Tibial nerve (tissue), 4 donors: ENCODE measurements around the gene GLG1. TPM values are rescaled to one million over a fixed set of nuclear protein-coding genes. Genes with fewer than 3 reads are reported as not detected.
A peak's percentile ranks its signal among the peaks of the same experiment; 100 is the strongest.

Source experiments
- DNase-seq, 2 donors: peaks; one replicate each; pipeline ENCODE4 v3.0.0-alpha.2; 2019; ENCODE audit warnings: low spot score in 2 of 2
- H3K27ac ChIP-seq, 4 donors: fragments of 200-600 bp; sonication (generic) in 3 of 4; one replicate each; pipeline ENCODE4 v1.5.1; 2017 to 2019; ENCODE audit warnings: mild to moderate bottlenecking in 1 of 4
- H3K27me3 ChIP-seq, 2 donors: fragments of 200-600 bp; sonication (generic) in 1 of 2; one replicate each; pipeline versions ENCODE4 v1.5.1 to v1.6.0; 2017 to 2019
- H3K36me3 ChIP-seq, 3 donors: fragments of 200-600 bp; sonication (generic); one replicate each; pipeline ENCODE4 v1.5.1; 2018 to 2019
- H3K4me1 ChIP-seq, 4 donors: fragments of 200-600 bp; sonication (generic) in 3 of 4; one replicate each; pipeline ENCODE4 v1.5.1; 2017 to 2019
- H3K4me3 ChIP-seq, 4 donors: fragments of 200-600 bp; sonication (generic) in 3 of 4; one replicate each; pipeline ENCODE4 v1.5.1; 2017 to 2019; ENCODE audit warnings: mild to moderate bottlenecking in 1 of 4, moderate library complexity in 1 of 4
- H3K9me3 ChIP-seq, 4 donors: fragments of 200-600 bp; sonication (generic) in 3 of 4; one replicate each; pipeline ENCODE4 v1.5.1; 2017 to 2019
- EP300 ChIP-seq, 2 donors: sonication (generic); formaldehyde crosslinking; IDR thresholded peaks; one replicate each; pipeline ENCODE4 v1.6.1; 2017; ENCODE audit warnings: antibody characterized with exemption in 2 of 2, mild to moderate bottlenecking in 1 of 2
- POLR2A ChIP-seq, 2 donors: fragments of 450-650 bp; IDR thresholded peaks; one replicate each; pipeline ENCODE4 v1.6.1; 2017; ENCODE audit warnings: antibody characterized with exemption in 2 of 2, mild to moderate bottlenecking in 2 of 2, moderate library complexity in 2 of 2
- WGBS, 2 donors: methylation state at CpG; one replicate each; pipeline ENCODE4 v1.1.5; 2018; 5-methylcytosine and 5-hydroxymethylcytosine counted together
- total RNA-seq, 4 donors: library from RNA; depleted of rRNA; stranded (reverse); fragments of >200 nt; gene quantifications; one replicate each; pipeline ENCODE4 v1.1.0, GENCODE V29; 2016
- TF ChIP-seq, protein P1 (sequence below), 5 experiments: fragments of 200-600 bp in 3 of 5; fragments of 450-650 bp in 2 of 5; sonication (generic) in 3 of 5; IDR thresholded peaks; one replicate each; pipeline ENCODE4 v1.5.1; 2016 to 2019; ENCODE audit warnings: antibody characterized with exemption in 5 of 5, mild to moderate bottlenecking in 3 of 5, moderate library complexity in 2 of 5

Gene GLG1
- total RNA-seq, 4 donors from 2014 or later: 161 to 176 (median 170) TPM

DNA sequence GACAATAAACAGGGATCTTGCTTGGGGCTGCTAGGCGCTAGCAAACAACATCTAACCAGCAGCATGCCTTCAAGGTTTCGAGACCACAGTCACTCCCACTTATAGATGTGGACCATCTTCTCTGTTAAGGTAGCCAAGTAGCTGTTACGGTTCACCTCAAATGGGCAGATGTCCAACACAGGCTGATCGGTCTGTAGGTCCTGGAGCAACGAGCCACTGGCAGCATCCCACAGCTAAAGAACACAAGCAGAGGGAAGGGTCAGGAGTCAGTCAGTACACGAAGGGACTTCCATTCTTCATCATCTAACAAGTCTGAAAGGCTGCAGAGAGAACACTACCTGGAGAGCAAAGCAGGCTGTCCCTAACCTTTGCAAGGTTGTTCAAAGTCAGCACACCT is 16.9 kb upstream of the GLG1 start:
- no peak for DNase-seq

DNA sequence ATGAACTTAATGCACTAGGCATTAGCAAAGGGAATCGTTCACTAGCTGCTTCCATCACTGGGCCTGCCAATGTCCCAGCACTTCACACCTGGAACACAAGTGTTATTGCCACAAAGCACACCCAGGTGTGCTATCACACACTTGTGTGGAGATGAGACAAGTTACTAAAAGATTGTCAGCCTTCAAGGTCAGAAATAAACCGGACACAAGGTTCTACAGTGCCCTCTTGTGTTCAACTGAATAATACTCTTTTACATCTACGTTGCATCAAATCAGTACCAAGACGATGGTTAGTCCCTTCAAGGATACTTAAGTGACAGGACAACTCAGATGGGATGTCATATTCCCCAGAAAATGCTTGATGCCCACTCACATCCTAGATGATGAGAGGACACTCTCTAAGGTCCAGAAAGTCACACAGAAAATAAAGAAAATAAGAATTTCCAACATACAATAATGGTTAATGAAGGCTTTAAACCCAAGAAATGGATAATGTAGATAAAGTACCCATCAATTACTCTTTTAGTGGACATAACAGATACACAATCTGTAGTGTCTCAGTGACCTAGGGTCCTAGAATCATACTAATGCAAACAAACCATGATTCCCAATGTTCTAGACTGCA is 16.4 kb upstream of the GLG1 start:
- peaks cover 0 to 11% (median 0%) of the 10 kb centered on the region in 4 donors for H3K4me1 ChIP-seq
- DNase-seq: peak in 1 of 2 donors; percentile 6
- peaks cover 0 to 79% (median 17%) of the 10 kb centered on the region in 3 donors for H3K36me3 ChIP-seq
- H3K9me3 ChIP-seq: no peaks in the 10 kb centered on the region
- no peak overlapping the region for H3K4me3 ChIP-seq
- TF ChIP-seq EP300 (IDR thresholded peaks at IDR 0.05) (no peak), POLR2A (IDR thresholded peaks at IDR 0.05) (no peak)
- TF ChIP-seq, protein P1, sequence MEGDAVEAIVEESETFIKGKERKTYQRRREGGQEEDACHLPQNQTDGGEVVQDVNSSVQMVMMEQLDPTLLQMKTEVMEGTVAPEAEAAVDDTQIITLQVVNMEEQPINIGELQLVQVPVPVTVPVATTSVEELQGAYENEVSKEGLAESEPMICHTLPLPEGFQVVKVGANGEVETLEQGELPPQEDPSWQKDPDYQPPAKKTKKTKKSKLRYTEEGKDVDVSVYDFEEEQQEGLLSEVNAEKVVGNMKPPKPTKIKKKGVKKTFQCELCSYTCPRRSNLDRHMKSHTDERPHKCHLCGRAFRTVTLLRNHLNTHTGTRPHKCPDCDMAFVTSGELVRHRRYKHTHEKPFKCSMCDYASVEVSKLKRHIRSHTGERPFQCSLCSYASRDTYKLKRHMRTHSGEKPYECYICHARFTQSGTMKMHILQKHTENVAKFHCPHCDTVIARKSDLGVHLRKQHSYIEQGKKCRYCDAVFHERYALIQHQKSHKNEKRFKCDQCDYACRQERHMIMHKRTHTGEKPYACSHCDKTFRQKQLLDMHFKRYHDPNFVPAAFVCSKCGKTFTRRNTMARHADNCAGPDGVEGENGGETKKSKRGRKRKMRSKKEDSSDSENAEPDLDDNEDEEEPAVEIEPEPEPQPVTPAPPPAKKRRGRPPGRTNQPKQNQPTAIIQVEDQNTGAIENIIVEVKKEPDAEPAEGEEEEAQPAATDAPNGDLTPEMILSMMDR (IDR thresholded peaks at IDR 0.05): peak; percentile 51 to 61 (median 56)
- no peak overlapping the region for H3K27ac ChIP-seq
- WGBS, 2 donors: 23 to 25% methylated on average over 4 of the region's 4 CpGs
- no peaks in the 10 kb centered on the region for H3K27me3 ChIP-seq

More for the DNA sequence above, 16.9 kb upstream of the GLG1 start:
- H3K4me1 ChIP-seq: peaks cover 0 to 11% (median 0%) of the 10 kb centered on the region in 4 donors
- H3K9me3 ChIP-seq: no peaks in the 10 kb centered on the region
- WGBS, 2 donors: 81 to 84% methylated on average over 6 of the region's 6 CpGs
- TF ChIP-seq, protein P1 (IDR thresholded peaks at IDR 0.05): no peak
- TF ChIP-seq POLR2A (IDR thresholded peaks at IDR 0.05) (no peak), EP300 (IDR thresholded peaks at IDR 0.05) (no peak)
- no peak overlapping the region for H3K27ac ChIP-seq
- H3K36me3 ChIP-seq: peaks cover 0 to 84% (median 22%) of the 10 kb centered on the region in 3 donors
- no peaks in the 10 kb centered on the region for H3K27me3 ChIP-seq
- no peak overlapping the region for H3K4me3 ChIP-seq

DNA sequence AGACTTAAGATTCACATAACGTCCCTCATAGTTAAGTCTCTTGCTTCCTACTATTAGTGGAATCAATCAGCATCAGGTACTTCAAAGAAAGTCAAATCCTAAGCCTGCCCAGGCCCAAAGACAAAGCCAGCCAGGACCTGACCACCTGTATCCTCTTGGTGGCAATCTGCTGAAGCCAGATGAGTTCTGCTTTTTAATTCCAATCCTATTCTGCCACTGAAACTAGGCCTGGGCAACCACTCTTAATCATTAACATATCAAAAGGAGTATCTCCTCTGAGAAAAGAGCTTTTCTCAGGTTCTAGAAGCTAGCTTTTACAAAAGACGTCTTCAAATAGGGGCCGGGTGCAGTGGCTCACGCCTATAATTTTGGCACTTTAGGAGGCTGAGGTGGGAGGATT is 15.1 kb upstream of the GLG1 start:
- Histone ChIP-seq H3K4me1 (peaks cover 0 to 1% (median 0%) of the 10 kb centered on the region in 4 donors), H3K9me3 (no peaks in the 10 kb centered on the region), H3K36me3 (peaks cover 0 to 70% (median 13%) of the 10 kb centered on the region in 3 donors), H3K27me3 (no peaks in the 10 kb centered on the region), H3K27ac (no peak overlapping the region), H3K4me3 (no peak overlapping the region)
- no peak for DNase-seq
- WGBS, 2 donors: 91 to 93% methylated on average over 4 of the region's 4 CpGs
- TF ChIP-seq EP300 (IDR thresholded peaks at IDR 0.05) (no peak), POLR2A (IDR thresholded peaks at IDR 0.05) (no peak)
- TF ChIP-seq, protein P1 (IDR thresholded peaks at IDR 0.05): no peak

DNA sequence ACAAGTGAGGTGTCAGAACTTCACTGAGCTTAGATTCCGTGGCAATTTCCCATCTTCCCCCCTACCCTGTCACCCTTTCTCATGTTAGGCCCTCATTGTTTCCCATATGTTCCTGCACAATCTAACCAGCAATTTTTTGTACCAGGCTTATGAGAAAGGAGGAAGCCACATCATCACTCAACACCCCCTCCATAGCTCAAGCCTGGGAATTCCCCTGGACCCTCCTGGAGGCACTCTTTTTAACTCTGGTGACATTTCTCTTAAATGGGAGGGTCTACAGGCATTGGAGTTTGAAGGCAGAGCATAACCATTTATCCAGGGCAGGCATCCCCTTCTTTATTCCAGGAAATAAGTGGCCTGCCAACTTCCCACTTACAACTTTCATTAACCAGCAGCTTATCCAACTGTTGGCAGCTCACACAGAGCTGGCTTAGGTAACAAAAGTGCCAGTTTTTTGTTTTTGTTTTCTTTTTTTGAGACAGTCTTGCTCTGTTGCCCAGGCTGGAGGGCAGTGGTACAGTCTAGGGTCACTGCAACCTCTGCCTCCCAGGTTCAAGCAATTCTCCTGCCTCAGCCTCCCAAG is 10.4 kb upstream of the GLG1 start:
- Histone ChIP-seq H3K27ac (no peak overlapping the region), H3K27me3 (no peaks in the 10 kb centered on the region), H3K4me1 (no peaks in the 10 kb centered on the region), H3K9me3 (no peaks in the 10 kb centered on the region), H3K36me3 (peaks cover 0 to 24% (median 0%) of the 10 kb centered on the region in 3 donors), H3K4me3 (no peak overlapping the region)
- DNase-seq: no peak
- 77 to 81% methylated on average over 1 of the region's 1 CpG for WGBS, 2 donors
- TF ChIP-seq POLR2A (IDR thresholded peaks at IDR 0.05): no peak

DNA sequence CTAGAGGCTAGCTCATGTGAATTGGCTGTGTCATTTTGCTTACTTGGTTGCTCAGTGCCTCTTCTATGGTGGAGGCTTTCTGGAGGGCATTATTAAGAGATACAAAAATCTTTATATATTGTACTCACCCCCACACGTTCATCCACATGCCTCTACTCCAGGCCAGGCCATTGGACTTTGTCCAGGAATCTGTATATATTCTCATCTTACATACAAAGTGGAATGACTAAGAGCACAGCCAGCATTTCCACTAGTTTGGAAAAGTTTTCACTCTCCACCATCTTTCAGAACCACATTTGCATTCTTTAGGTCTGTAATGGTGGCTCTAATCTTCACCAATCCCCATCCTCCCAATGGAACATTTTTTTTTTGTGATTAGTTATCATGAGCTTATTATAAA is 4.8 kb upstream of the GLG1 start:
- H3K27ac ChIP-seq: no peak overlapping the region
- H3K4me1 ChIP-seq: peaks cover 0 to 9% (median 0%) of the 10 kb centered on the region in 4 donors
- no peak for DNase-seq
- 42 to 50% methylated on average over 1 of the region's 1 CpG for WGBS, 2 donors
- no peaks in the 10 kb centered on the region for H3K27me3 ChIP-seq
- TF ChIP-seq POLR2A (IDR thresholded peaks at IDR 0.05): no peak
- TF ChIP-seq, protein P1 (IDR thresholded peaks at IDR 0.05): no peak
- TF ChIP-seq EP300 (IDR thresholded peaks at IDR 0.05): no peak
- no peaks in the 10 kb centered on the region for H3K9me3 ChIP-seq
- H3K36me3 ChIP-seq: no peaks in the 10 kb centered on the region
- H3K4me3 ChIP-seq: no peak overlapping the region
